ENCODE measurements around the gene TDRD15.

The TDRD15 gene

DNA sequence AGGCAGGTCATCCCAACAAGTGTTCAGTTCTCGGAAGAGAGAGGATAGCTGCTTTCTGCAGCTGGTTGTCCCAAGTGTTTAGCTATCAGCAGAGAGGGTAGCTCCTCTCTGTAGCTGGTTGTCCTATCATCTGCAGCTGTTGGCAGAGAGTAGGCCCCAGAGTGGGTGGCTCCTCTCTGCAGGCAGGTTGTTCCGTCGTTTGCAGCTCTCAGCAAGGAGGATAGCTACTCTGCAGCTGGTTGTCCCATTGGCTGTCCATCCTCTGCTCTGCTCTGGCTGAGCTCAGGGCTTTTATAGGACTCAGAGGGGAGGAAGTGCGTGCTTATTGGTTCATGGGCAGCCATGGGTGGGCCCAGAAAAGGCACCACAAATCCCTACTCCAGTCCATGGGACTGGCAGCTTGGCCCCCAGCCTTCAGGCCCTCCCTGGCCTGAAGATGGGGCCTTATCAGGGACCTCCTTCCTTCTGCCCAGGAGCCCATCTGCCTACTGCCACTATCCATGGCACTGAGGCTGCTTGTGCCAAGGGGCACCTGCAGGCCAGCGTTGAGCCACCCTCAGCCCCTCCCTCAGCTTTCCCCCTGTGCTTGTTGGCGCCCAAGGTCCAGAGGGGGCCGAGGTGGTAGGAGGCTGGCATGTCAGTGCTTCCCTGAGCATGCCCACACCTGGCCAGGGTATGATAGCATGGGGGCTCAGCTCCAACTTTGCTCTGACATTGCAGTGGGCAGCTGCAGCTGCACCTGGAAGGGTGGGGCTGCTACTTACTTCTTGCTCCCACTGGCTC lies 38.3 kb downstream of the TDRD15 start:
- no peak for DNase-seq (ENCODE audit: low read depth)
- H3K4me3 ChIP-seq (ENCODE audit: control insufficient read depth, low read depth, low read length), result no peak overlapping the region
- TF ChIP-seq, protein P1, sequence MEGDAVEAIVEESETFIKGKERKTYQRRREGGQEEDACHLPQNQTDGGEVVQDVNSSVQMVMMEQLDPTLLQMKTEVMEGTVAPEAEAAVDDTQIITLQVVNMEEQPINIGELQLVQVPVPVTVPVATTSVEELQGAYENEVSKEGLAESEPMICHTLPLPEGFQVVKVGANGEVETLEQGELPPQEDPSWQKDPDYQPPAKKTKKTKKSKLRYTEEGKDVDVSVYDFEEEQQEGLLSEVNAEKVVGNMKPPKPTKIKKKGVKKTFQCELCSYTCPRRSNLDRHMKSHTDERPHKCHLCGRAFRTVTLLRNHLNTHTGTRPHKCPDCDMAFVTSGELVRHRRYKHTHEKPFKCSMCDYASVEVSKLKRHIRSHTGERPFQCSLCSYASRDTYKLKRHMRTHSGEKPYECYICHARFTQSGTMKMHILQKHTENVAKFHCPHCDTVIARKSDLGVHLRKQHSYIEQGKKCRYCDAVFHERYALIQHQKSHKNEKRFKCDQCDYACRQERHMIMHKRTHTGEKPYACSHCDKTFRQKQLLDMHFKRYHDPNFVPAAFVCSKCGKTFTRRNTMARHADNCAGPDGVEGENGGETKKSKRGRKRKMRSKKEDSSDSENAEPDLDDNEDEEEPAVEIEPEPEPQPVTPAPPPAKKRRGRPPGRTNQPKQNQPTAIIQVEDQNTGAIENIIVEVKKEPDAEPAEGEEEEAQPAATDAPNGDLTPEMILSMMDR (conservative IDR thresholded peaks at IDR 0.05; ENCODE audit: control insufficient read depth, insufficient read depth, low read depth, low read length), result no peak

DNA sequence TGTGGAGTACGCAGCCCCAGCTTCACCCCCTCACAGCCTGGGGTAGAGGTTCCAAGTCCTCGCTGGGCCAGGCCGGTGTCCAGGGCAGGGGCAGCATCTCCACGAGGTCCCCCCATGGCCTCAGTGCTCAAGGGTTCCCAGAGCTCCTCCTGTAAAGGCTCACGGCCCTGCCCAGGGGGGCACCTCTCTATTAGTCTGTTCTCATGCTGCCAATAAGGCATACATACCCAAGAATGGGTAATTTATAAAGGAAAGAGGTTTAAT lies 38.8 kb downstream of the TDRD15 start:
- no peak overlapping the region for H3K4me3 ChIP-seq (ENCODE audit: control insufficient read depth, low read depth, low read length)
- TF ChIP-seq, protein P1 (conservative IDR thresholded peaks at IDR 0.05; ENCODE audit: control insufficient read depth, insufficient read depth, low read depth, low read length), result no peak
- no peak for DNase-seq (ENCODE audit: low read depth)

- TF ChIP-seq, protein P1 (conservative IDR thresholded peaks at IDR 0.05; ENCODE audit: control insufficient read depth, insufficient read depth, low read depth, low read length), result no peak
- H3K4me3 ChIP-seq (ENCODE audit: control insufficient read depth, low read depth, low read length), result no peak overlapping the region
- DNase-seq (ENCODE audit: low read depth), result no peak
Observed at GRCh38 chr2:21163213-21163612, 39.4 kb downstream of the TDRD15 start.

GRCh38 chr2:21165350-21165749 lies 41.6 kb downstream of the TDRD15 start:
- TF ChIP-seq, protein P1 (conservative IDR thresholded peaks at IDR 0.05; ENCODE audit: control insufficient read depth, insufficient read depth, low read depth, low read length), result peak; percentile 5
- DNase-seq (ENCODE audit: low read depth), result no peak
- H3K4me3 ChIP-seq (ENCODE audit: control insufficient read depth, low read depth, low read length), result no peak overlapping the region

DNA sequence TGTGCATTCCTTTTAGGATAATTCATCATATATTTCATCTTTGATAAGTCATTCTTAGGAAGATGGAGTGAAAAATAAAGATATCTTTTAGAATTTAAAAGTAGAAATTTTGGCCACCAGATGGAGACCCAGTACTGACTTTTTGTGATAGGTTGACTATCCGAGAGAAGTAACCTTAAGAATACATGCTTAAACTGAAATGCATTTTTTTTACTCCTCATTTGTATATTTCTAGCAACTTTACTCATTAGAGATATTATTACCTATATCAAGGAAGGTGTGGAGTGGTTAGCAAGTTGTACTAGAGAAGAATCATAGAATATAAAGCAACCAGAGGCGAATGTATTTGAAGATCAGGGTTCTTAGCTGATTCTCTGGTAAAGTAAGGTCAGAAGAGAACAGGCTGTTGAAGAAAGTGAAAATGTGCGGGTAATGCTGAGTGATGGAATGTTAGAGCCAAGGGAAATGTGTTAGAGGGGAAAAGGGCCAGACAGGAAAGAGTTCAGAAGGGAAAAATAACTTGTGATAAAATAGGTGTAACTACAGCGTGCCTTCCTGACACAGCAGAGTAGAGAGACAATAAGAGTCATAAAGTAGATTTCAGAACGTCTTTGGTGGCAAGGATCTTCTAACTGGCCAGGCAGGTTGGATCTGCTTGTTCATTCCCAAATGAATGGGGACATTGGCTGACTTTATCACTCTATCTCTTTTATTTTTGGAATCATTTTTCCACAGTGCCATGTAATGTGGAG lies 52.3 kb downstream of the TDRD15 start:
- no peak for DNase-seq (ENCODE audit: low read depth)
- no peak overlapping the region for H3K4me3 ChIP-seq (ENCODE audit: control insufficient read depth, low read depth, low read length)
- TF ChIP-seq, protein P1 (conservative IDR thresholded peaks at IDR 0.05; ENCODE audit: control insufficient read depth, insufficient read depth, low read depth, low read length), result no peak

- no peak for DNase-seq (ENCODE audit: low read depth)
- no peak overlapping the region for H3K4me3 ChIP-seq (ENCODE audit: control insufficient read depth, low read depth, low read length)
- TF ChIP-seq, protein P1 (conservative IDR thresholded peaks at IDR 0.05; ENCODE audit: control insufficient read depth, insufficient read depth, low read depth, low read length), result no peak
Observed at GRCh38 chr2:21181957-21182356, 58.2 kb downstream of the TDRD15 start.

Measured in fibroblast of mammary gland (primary cell).